Activated naive CD4-positive, alpha-beta T cell treated with anti-CD3 and anti-CD28 coated beads, Interleukin-2, amount 50 U/mL, for 72 hours (primary cell): Measurements from ENCODE around the gene LRRC9. TPM values are rescaled to one million over a fixed set of nuclear protein-coding genes. Genes with fewer than 3 reads are reported as not detected.

ENCODE experiments used
- total RNA-seq, 2 donors: library from RNA; stranded (reverse); gene quantifications; one replicate each; pipeline ENCODE4 v1.2.3, GENCODE V29; 2022

The LRRC9 gene
- total RNA-seq, 2 donors from 2014 or later, result 0.05 TPM; not detected in 1

Other genes with a start within 250 kb of the LRRC9 start
- gene RTN1, start 49.4 kb upstream of the LRRC9 start, total RNA-seq, result not detected
- gene PCNX4, start 171.8 kb downstream of the LRRC9 start, total RNA-seq, result 10 to 100 TPM; 17.9 to 33.9 TPM
- 10 to 100 TPM; 32.9 to 46.2 TPM for gene DHRS7, start 245.3 kb downstream of the LRRC9 start, total RNA-seq